HepG2 (cell line): ENCODE data around the gene LSM2. TPM values are rescaled to one million over a fixed set of nuclear protein-coding genes. Genes with fewer than 3 reads are reported as not detected.
A peak's percentile ranks its signal among the peaks of the same experiment; 100 is the strongest.

Experiments
- EEA1 ChIP-seq: sonication (generic); formaldehyde crosslinking; IDR thresholded peaks from 2 replicates; pipeline ENCODE4 v1.5.1; 2020; ENCODE audit warnings: mild to moderate bottlenecking, missing genetic modification reagents, borderline replicate concordance
- HOXA7 ChIP-seq: sonication (generic); formaldehyde crosslinking; IDR thresholded peaks from 2 replicates; pipeline ENCODE4 v1.8.1; 2022; ENCODE audit warnings: mild to moderate bottlenecking, missing genetic modification reagents, moderate library complexity
- JDP2 ChIP-seq: sonication (generic); formaldehyde crosslinking; IDR thresholded peaks from 2 replicates; pipeline ENCODE4 v1.8.1; 2022; ENCODE audit warnings: missing genetic modification reagents, borderline replicate concordance
- KLF16 ChIP-seq, 2 experiments: sonication (generic) in 1 of 2; formaldehyde crosslinking in 1 of 2; IDR thresholded peaks; 2 replicates each; pipeline versions ENCODE4 v1.6.1 to v1.8.0; 2016 to 2023; ENCODE audit warnings: missing genetic modification reagents in 2 of 2, missing compliant biosample characterization in 1 of 2
- MAF1 ChIP-seq: sonication (generic); formaldehyde crosslinking; IDR thresholded peaks from 2 replicates; pipeline ENCODE4 v1.5.0; 2020; ENCODE audit warnings: missing genetic modification reagents, borderline replicate concordance
- MBNL3 ChIP-seq: fragments of 250-450 bp; sonication (Bioruptor Pico); conservative IDR thresholded peaks from 2 replicates; pipeline ENCODE4 v1.8.0; 2022; ENCODE audit warnings: mild to moderate bottlenecking, inconsistent platforms
- PHB2 ChIP-seq: fragments of 450-650 bp; IDR thresholded peaks from 2 replicates; pipeline ENCODE4 v1.6.1; 2018; ENCODE audit not compliant: partially characterized antibody
- REL ChIP-seq: sonication (generic); formaldehyde crosslinking; conservative IDR thresholded peaks from 2 replicates; pipeline ENCODE4 v1.8.0; 2022; ENCODE audit warnings: mild to moderate bottlenecking, missing genetic modification reagents, moderate library complexity
- SATB2 ChIP-seq: sonication (generic); formaldehyde crosslinking; IDR thresholded peaks from 2 replicates; pipeline ENCODE4 v1.5.0; 2020; ENCODE audit warnings: missing genetic modification reagents
- WIZ ChIP-seq: sonication (generic); formaldehyde crosslinking; IDR thresholded peaks from 2 replicates; pipeline ENCODE4 v1.5.1; 2020; ENCODE audit warnings: mild to moderate bottlenecking, missing genetic modification reagents
- ZFP41 ChIP-seq: sonication (generic); formaldehyde crosslinking; IDR thresholded peaks from 2 replicates; pipeline ENCODE4 v1.4.0; 2020; ENCODE audit warnings: mild to moderate bottlenecking, missing genetic modification reagents, borderline replicate concordance
- ZFX ChIP-seq: sonication (generic); formaldehyde crosslinking; IDR thresholded peaks from 2 replicates; pipeline ENCODE4 v1.4.0; 2020; ENCODE audit warnings: mild to moderate bottlenecking, low read depth, missing genetic modification reagents, moderate library complexity
- ZNF503 ChIP-seq: sonication (generic); formaldehyde crosslinking; IDR thresholded peaks from 2 replicates; pipeline ENCODE4 v1.4.0; 2020; ENCODE audit warnings: missing genetic modification reagents
- ZNF766 ChIP-seq: sonication (generic); formaldehyde crosslinking; IDR thresholded peaks from 2 replicates; pipeline ENCODE4 v1.5.0; 2020; ENCODE audit warnings: missing genetic modification reagents, borderline replicate concordance
- ZNF781 ChIP-seq: sonication (generic); formaldehyde crosslinking; IDR thresholded peaks from 2 replicates; pipeline ENCODE4 v1.5.1; 2020; ENCODE audit warnings: borderline replicate concordance, mild to moderate bottlenecking, missing genetic modification reagents; ENCODE audit errors: not compliant biosample characterization
- ZNF790 ChIP-seq: sonication (generic); formaldehyde crosslinking; IDR thresholded peaks from 2 replicates; pipeline ENCODE4 v1.8.0; 2022; ENCODE audit warnings: missing genetic modification reagents, mild to moderate bottlenecking, borderline replicate concordance
- polyA plus RNA-seq, 8 experiments: library from polyadenylated mRNA; depleted of rRNA in 3 of 8; stranded (reverse) in 7 of 8; unstranded in 1 of 8; fragments of >200 nt; fragmentation: Illumina TruSeq in 4 of 8; extraction: Trizol in 4 of 8; gene quantifications; 2 replicates each; pipeline versions ENCODE4 v1.2.1 to v1.2.3, GENCODE V29; 2011 to 2016; ENCODE audit warnings: low read depth in 4 of 8, missing spikeins in 1 of 8, mixed read lengths in 1 of 8; ENCODE audit not compliant: insufficient read depth in 1 of 8
- total RNA-seq, 5 experiments: library from RNA; depleted of rRNA; stranded (reverse); fragments of >200 nt; fragmentation: Illumina TruSeq; extraction: Trizol; gene quantifications; 2 replicates each; pipeline ENCODE4 v1.2.3, GENCODE V29; 2016; ENCODE audit warnings: low read depth in 1 of 5
- TF ChIP-seq, protein P1 (sequence below): sonication (generic); formaldehyde crosslinking; conservative IDR thresholded peaks from 2 replicates; pipeline ENCODE4 v1.8.0; 2022; ENCODE audit warnings: mild to moderate bottlenecking, moderate library complexity, missing genetic modification reagents
- TF ChIP-seq, protein P2 (sequence below): IDR thresholded peaks from 2 replicates; pipeline ENCODE4 v1.6.1; 2012; ENCODE audit warnings: inconsistent platforms
- TF ChIP-seq, protein P3 (sequence below): sonication (generic); formaldehyde crosslinking; IDR thresholded peaks from 2 replicates; pipeline ENCODE4 v1.4.0; 2020; ENCODE audit warnings: mild to moderate bottlenecking, missing genetic modification reagents, borderline replicate concordance
- TF ChIP-seq, protein P4 (sequence below): sonication (generic); formaldehyde crosslinking; IDR thresholded peaks from 2 replicates; pipeline ENCODE4 v1.9.0; 2021; ENCODE audit warnings: missing genetic modification reagents, borderline replicate concordance

LSM2 gene
- total and polyA plus RNA-seq, 2 of the 13 experiments (the other 11 are each of a cell fraction or from before 2014, with no cell fraction given): 69.4 to 90.5 TPM

GRCh38 chr6:31765910-31766794 is 40.6 kb downstream of the LSM2 start (continued):
- no peak; the same call in 1 of the 2 replicates for TF ChIP-seq ZNF790 (CRISPR knock-in tag)
- peak; percentile 66 for TF ChIP-seq ZNF781 (CRISPR knock-in tag)
- TF ChIP-seq EEA1 (CRISPR knock-in tag): no peak
- TF ChIP-seq REL (CRISPR knock-in tag): no peak
- TF ChIP-seq, protein P1, sequence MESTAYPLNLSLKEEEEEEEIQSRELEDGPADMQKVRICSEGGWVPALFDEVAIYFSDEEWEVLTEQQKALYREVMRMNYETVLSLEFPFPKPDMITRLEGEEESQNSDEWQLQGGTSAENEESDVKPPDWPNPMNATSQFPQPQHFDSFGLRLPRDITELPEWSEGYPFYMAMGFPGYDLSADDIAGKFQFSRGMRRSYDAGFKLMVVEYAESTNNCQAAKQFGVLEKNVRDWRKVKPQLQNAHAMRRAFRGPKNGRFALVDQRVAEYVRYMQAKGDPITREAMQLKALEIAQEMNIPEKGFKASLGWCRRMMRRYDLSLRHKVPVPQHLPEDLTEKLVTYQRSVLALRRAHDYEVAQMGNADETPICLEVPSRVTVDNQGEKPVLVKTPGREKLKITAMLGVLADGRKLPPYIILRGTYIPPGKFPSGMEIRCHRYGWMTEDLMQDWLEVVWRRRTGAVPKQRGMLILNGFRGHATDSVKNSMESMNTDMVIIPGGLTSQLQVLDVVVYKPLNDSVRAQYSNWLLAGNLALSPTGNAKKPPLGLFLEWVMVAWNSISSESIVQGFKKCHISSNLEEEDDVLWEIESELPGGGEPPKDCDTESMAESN (CRISPR knock-in tag): 0 out of 2 replicates have a peak, but pooled peaks have one; percentile 82
- no peak for TF ChIP-seq PHB2
- peak; percentile 45; the same call in 1 of the 2 replicates for TF ChIP-seq ZFX (CRISPR knock-in tag)
- TF ChIP-seq SATB2 (CRISPR knock-in tag): no peak
- TF ChIP-seq KLF16 (CRISPR knock-in tag; IDR thresholded peaks at IDR 0.05): peak in 1 of 2 experiments; percentile 33; a peak in 1 of 4 replicates
- no peak for TF ChIP-seq WIZ (CRISPR knock-in tag)
- TF ChIP-seq ZNF503 (CRISPR knock-in tag): no peak
- no peak for TF ChIP-seq JDP2
- TF ChIP-seq ZFP41 (CRISPR knock-in tag): no peak
- TF ChIP-seq ZNF766 (CRISPR knock-in tag): peak; percentile 48; the same call in 1 of the 2 replicates
- no peak for TF ChIP-seq HOXA7 (CRISPR knock-in tag)
- TF ChIP-seq, protein P2, sequence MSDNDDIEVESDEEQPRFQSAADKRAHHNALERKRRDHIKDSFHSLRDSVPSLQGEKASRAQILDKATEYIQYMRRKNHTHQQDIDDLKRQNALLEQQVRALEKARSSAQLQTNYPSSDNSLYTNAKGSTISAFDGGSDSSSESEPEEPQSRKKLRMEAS: peak; percentile 91
- TF ChIP-seq MAF1 (CRISPR knock-in tag): no peak
- TF ChIP-seq MBNL3: no peak
- TF ChIP-seq, protein P3, sequence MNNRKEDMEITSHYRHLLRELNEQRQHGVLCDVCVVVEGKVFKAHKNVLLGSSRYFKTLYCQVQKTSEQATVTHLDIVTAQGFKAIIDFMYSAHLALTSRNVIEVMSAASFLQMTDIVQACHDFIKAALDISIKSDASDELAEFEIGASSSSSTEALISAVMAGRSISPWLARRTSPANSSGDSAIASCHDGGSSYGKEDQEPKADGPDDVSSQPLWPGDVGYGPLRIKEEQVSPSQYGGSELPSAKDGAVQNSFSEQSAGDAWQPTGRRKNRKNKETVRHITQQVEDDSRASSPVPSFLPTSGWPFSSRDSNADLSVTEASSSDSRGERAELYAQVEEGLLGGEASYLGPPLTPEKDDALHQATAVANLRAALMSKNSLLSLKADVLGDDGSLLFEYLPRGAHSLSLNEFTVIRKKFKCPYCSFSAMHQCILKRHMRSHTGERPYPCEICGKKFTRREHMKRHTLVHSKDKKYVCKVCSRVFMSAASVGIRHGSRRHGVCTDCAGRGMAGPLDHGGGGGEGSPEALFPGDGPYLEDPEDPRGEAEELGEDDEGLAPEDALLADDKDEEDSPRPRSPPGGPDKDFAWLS: no peak
- TF ChIP-seq, protein P4, sequence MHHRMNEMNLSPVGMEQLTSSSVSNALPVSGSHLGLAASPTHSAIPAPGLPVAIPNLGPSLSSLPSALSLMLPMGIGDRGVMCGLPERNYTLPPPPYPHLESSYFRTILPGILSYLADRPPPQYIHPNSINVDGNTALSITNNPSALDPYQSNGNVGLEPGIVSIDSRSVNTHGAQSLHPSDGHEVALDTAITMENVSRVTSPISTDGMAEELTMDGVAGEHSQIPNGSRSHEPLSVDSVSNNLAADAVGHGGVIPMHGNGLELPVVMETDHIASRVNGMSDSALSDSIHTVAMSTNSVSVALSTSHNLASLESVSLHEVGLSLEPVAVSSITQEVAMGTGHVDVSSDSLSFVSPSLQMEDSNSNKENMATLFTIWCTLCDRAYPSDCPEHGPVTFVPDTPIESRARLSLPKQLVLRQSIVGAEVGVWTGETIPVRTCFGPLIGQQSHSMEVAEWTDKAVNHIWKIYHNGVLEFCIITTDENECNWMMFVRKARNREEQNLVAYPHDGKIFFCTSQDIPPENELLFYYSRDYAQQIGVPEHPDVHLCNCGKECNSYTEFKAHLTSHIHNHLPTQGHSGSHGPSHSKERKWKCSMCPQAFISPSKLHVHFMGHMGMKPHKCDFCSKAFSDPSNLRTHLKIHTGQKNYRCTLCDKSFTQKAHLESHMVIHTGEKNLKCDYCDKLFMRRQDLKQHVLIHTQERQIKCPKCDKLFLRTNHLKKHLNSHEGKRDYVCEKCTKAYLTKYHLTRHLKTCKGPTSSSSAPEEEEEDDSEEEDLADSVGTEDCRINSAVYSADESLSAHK (CRISPR knock-in tag): no peak
